Measurements from ENCODE around the gene SMIM23. TPM values are rescaled to one million over a fixed set of nuclear protein-coding genes. Genes with fewer than 3 reads are reported as not detected.

Gene SMIM23
- polyA plus RNA-seq, 1 of the 3 experiments (the other 2 are of a cell fraction): not detected

DNA sequence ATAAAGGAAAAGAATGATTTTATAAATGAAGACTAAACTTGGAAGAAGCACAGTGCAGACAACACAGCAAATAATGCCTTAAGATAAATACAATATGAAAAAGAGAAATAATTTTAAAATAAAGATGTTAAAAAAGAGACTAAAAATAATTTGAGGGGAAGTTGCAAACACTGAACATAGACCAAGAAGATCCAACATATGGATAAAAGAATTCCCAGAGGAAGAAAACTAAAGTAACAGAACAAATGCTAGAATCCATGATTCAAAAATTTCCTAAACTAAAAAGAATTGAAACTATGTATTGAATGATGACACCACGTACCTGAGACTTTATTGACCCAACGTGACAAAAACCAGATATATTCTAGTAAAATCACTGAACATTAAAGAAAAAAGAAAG lies 18.7 kb upstream of the SMIM23 start:
- POLR2A ChIA-PET: no interaction called here
- no peak overlapping the region for H3K9ac ChIP-seq
- H3K27ac ChIP-seq (ENCODE audit: low read depth in 2 of 2, low read length in 1 of 2): no peak overlapping the region
- WGBS (ENCODE audit: low lambda C conversion rate): 1% methylated on average over 2 of the region's 2 CpGs
- no peaks in the 10 kb centered on the region for H3F3A ChIP-seq (replicated peaks; ENCODE audit: insufficient read depth)
- no peaks in the 10 kb centered on the region for H3K9me2 ChIP-seq
- no peaks in the 10 kb centered on the region for H3K36me3 ChIP-seq (replicated peaks in 1 of 2; ENCODE audit: control insufficient read depth in 1 of 2, insufficient read depth in 2 of 2, low read length in 1 of 2)
- H3K79me2 ChIP-seq (ENCODE audit: insufficient read depth): no peaks in the 10 kb centered on the region
- no peak overlapping the region for H3K4me3 ChIP-seq (ENCODE audit: low read depth in 2 of 2, low read length in 1 of 2)
- no peaks in the 10 kb centered on the region; the same call in 1 of the 2 replicates for H3K9me3 ChIP-seq
- no peak overlapping the region for H3K4me2 ChIP-seq
- no peaks in the 10 kb centered on the region for H4K20me1 ChIP-seq (ENCODE audit: insufficient read depth)
- CTCF ChIA-PET: no interaction called here
- no peaks in the 10 kb centered on the region; the same call in 1 of the 2 replicates for H3K27me3 ChIP-seq (ENCODE audit: insufficient read depth)
- no peak overlapping the region for H2AFZ ChIP-seq (ENCODE audit: low read depth)
- no peak for DNase-seq
- TF ChIP-seq RCOR1 (IDR thresholded peaks at IDR 0.05; ENCODE audit: low read length): no peak
- no peak for TF ChIP-seq EP300 (IDR thresholded peaks at IDR 0.05; ENCODE audit: borderline replicate concordance in 1 of 2, low read depth in 1 of 2, low read length in 1 of 2)
- TF ChIP-seq RFX5 (IDR thresholded peaks at IDR 0.05; ENCODE audit: low read length): no peak
- TF ChIP-seq, protein P1, sequence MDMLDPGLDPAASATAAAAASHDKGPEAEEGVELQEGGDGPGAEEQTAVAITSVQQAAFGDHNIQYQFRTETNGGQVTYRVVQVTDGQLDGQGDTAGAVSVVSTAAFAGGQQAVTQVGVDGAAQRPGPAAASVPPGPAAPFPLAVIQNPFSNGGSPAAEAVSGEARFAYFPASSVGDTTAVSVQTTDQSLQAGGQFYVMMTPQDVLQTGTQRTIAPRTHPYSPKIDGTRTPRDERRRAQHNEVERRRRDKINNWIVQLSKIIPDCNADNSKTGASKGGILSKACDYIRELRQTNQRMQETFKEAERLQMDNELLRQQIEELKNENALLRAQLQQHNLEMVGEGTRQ (IDR thresholded peaks at IDR 0.05; ENCODE audit: borderline replicate concordance, low read depth, low read length): no peak
- TF ChIP-seq, protein P2, sequence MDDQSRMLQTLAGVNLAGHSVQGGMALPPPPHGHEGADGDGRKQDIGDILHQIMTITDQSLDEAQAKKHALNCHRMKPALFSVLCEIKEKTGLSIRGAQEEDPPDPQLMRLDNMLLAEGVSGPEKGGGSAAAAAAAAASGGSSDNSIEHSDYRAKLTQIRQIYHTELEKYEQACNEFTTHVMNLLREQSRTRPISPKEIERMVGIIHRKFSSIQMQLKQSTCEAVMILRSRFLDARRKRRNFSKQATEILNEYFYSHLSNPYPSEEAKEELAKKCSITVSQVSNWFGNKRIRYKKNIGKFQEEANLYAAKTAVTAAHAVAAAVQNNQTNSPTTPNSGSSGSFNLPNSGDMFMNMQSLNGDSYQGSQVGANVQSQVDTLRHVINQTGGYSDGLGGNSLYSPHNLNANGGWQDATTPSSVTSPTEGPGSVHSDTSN (IDR thresholded peaks at IDR 0.05): no peak
- no peak for TF ChIP-seq POLR2AphosphoS5 (IDR thresholded peaks at IDR 0.05; ENCODE audit: low read depth, low read length)
- no peak for TF ChIP-seq FOXJ3 (CRISPR knock-in tag; IDR thresholded peaks at IDR 0.05)
- TF ChIP-seq TAF1 (IDR thresholded peaks at IDR 0.05; ENCODE audit: borderline replicate concordance, low read depth, low read length): no peak
- TF ChIP-seq GATA2 (CRISPR knock-in tag; IDR thresholded peaks at IDR 0.05): no peak
- no peak for TF ChIP-seq FOXM1 (IDR thresholded peaks at IDR 0.05; ENCODE audit: low read depth)
- TF ChIP-seq SMC3 (IDR thresholded peaks at IDR 0.05; ENCODE audit: low read depth, low read length): no peak
- H3K4me1 ChIP-seq (ENCODE audit: control insufficient read depth in 1 of 2, insufficient read depth in 2 of 2, low read depth in 1 of 2, low read length in 1 of 2): no peaks in the 10 kb centered on the region; a peak in 1 of 4 replicates

DNA sequence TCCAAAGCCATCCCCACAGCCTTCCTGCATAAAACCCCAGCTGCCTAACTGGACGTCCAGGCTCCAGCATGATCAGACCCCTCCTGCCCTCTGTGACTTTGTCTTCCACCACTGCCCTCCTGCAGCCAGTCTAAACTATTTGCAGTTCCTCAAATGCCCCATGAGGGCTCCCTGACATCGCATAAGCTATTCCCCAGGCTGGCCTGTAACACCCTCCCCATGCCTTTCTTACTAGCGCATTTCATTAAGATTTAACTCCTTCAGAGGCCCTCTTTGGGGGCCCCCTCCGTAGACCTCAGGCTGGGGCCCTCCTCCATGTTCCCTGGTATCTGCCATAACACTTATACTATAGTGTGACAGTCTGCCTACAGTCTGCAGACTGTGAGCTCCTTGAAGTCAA lies 15.5 kb upstream of the SMIM23 start:
- DNase-seq: no peak
- H3K4me2 ChIP-seq: no peak overlapping the region
- POLR2A ChIA-PET: no interaction called here
- CTCF ChIA-PET: no interaction called here
- H3K79me2 ChIP-seq (ENCODE audit: insufficient read depth): no peaks in the 10 kb centered on the region
- H3K4me1 ChIP-seq (ENCODE audit: control insufficient read depth in 1 of 2, insufficient read depth in 2 of 2, low read depth in 1 of 2, low read length in 1 of 2): no peaks in the 10 kb centered on the region
- no peak overlapping the region for H2AFZ ChIP-seq (ENCODE audit: low read depth)
- H3K4me3 ChIP-seq (ENCODE audit: low read depth in 2 of 2, low read length in 1 of 2): no peak overlapping the region
- H3K9ac ChIP-seq: no peak overlapping the region
- H3F3A ChIP-seq (replicated peaks; ENCODE audit: insufficient read depth): no peaks in the 10 kb centered on the region
- no peak overlapping the region for H3K27ac ChIP-seq (ENCODE audit: low read depth in 2 of 2, low read length in 1 of 2)
- no peak for TF ChIP-seq GABPA (IDR thresholded peaks at IDR 0.05; ENCODE audit: low read depth)
- H4K20me1 ChIP-seq (ENCODE audit: insufficient read depth): no peaks in the 10 kb centered on the region
- no peaks in the 10 kb centered on the region for H3K36me3 ChIP-seq (replicated peaks in 1 of 2; ENCODE audit: control insufficient read depth in 1 of 2, insufficient read depth in 2 of 2, low read length in 1 of 2)
- no peaks in the 10 kb centered on the region for H3K9me2 ChIP-seq
- H3K9me3 ChIP-seq: no peaks in the 10 kb centered on the region; the same call in 1 of the 2 replicates
- H3K27me3 ChIP-seq (ENCODE audit: insufficient read depth): no peaks in the 10 kb centered on the region
- WGBS (ENCODE audit: low lambda C conversion rate): 22% methylated on average over 4 of the region's 4 CpGs
